ENCODE measurements around the gene ATCAY.
"Not testable (repeated sequence)": the region's sequence is repeated elsewhere in the genome, so short reads cannot be mapped to it uniquely, and the experiment has no call there.

DNA sequence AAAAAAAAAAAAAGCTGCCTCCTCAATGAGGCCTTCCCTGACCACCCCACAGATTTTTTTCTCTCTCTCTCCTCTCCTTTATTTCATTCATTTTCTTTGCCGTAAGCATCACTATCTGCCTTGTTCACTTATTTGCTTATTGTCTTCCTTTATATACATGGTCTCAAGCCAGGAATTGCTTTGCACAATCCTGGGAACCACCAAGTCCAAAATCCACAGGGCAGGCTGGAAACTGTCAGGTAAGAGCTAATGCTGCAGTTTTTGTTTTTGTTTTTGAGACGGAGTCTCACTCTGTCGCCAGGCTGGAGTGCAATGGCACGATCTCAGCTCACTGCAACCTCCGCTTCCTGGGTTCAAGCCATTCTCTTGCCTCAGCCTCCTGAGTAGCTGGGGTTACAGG, 14.5 kb downstream of the ATCAY start:
- TF ChIP-seq, protein P1, sequence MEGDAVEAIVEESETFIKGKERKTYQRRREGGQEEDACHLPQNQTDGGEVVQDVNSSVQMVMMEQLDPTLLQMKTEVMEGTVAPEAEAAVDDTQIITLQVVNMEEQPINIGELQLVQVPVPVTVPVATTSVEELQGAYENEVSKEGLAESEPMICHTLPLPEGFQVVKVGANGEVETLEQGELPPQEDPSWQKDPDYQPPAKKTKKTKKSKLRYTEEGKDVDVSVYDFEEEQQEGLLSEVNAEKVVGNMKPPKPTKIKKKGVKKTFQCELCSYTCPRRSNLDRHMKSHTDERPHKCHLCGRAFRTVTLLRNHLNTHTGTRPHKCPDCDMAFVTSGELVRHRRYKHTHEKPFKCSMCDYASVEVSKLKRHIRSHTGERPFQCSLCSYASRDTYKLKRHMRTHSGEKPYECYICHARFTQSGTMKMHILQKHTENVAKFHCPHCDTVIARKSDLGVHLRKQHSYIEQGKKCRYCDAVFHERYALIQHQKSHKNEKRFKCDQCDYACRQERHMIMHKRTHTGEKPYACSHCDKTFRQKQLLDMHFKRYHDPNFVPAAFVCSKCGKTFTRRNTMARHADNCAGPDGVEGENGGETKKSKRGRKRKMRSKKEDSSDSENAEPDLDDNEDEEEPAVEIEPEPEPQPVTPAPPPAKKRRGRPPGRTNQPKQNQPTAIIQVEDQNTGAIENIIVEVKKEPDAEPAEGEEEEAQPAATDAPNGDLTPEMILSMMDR (IDR thresholded peaks at IDR 0.05; ENCODE audit: low read depth, low read length): not testable (repeated sequence)
- TF ChIP-seq POLR2A (IDR thresholded peaks at IDR 0.05; ENCODE audit: extremely low read depth, insufficient read length): not testable (repeated sequence)
